H1 (cell line): ENCODE measurements around the gene MYH7B. TPM values are rescaled to one million over a fixed set of nuclear protein-coding genes. Genes with fewer than 3 reads are reported as not detected.

Source experiments
- CTCF ChIA-PET: fragments of 300-600 bp; sonication (Branson Sonifier 250); formaldehyde crosslinking; loops from one replicate; lab custom pipeline; 2021; ENCODE audit not compliant: partially characterized antibody; lab: Charles Lee
- POLR2A ChIA-PET: fragments of 300-600 bp; sonication (Branson Sonifier 250); formaldehyde crosslinking; loops from one replicate; lab custom pipeline; 2021; ENCODE audit warnings: inconsistent platforms; ENCODE audit not compliant: partially characterized antibody; lab: Charles Lee
- DNase-seq, 2 experiments: peaks; one replicate each; pipeline versions ENCODE4 v3.0.0 to v3.0.0-alpha.2; 2010 to 2022; ENCODE audit warnings: low spot score in 2 of 2, low read depth in 1 of 2, mixed read lengths in 1 of 2
- FAIRE-seq: peaks from 2 replicates; lab custom pipeline; 2011; peaks lifted over from hg19 to GRCh38; lab: Jason Lieb, UNC
- H2AFZ ChIP-seq: 2 replicates; pipeline ENCODE4 v1.8.1; 2012; ENCODE audit warnings: low read length, inconsistent platforms
- H2AK5ac ChIP-seq: 2 replicates; pipeline ENCODE4 v1.6.1; 2013; ENCODE audit warnings: low read depth, low read length
- H2BK120ac ChIP-seq: replicated peaks from 2 replicates; pipeline ENCODE3; 2013; ENCODE audit warnings: low read depth, low read length, inconsistent platforms
- H2BK12ac ChIP-seq: 2 replicates; pipeline ENCODE4 v1.6.1; 2013; ENCODE audit warnings: low read depth, low read length
- H2BK15ac ChIP-seq: 2 replicates; pipeline ENCODE4 v1.6.1; 2013; ENCODE audit warnings: low read length
- H2BK20ac ChIP-seq: 2 replicates; pipeline ENCODE4 v1.6.1; 2013; ENCODE audit warnings: low read length
- H2BK5ac ChIP-seq: 2 replicates; pipeline ENCODE4 v1.6.1; 2013; ENCODE audit warnings: low read depth, low read length
- H3K14ac ChIP-seq: 2 replicates; pipeline ENCODE4 v1.6.1; 2013; ENCODE audit warnings: inconsistent platforms; ENCODE audit not compliant: insufficient read length
- H3K18ac ChIP-seq: 2 replicates; pipeline ENCODE4 v1.6.1; 2013; ENCODE audit warnings: low read length; ENCODE audit errors: extremely low read depth
- H3K23ac ChIP-seq: 2 replicates; pipeline ENCODE4 v1.6.1; 2013; ENCODE audit warnings: inconsistent platforms; ENCODE audit not compliant: insufficient read length
- H3K23me2 ChIP-seq: 2 replicates; pipeline ENCODE4 v1.6.1; 2013; ENCODE audit warnings: low read depth, low read length
- H3K27ac ChIP-seq: 2 replicates; pipeline ENCODE4 v1.6.1; 2011; ENCODE audit warnings: low read depth, low read length, inconsistent platforms
- H3K27me3 ChIP-seq, 4 experiments: replicated peaks in 1 of 4; 1 replicate in 1 of 4; 2 replicates in 3 of 4; pipeline versions ENCODE4 v1.6.1 to v1.8.1; 2011 to 2013; ENCODE audit warnings: low read length in 3 of 4, mild to moderate bottlenecking in 3 of 4, inconsistent platforms in 2 of 4, mixed read lengths in 2 of 4, moderate library complexity in 1 of 4; ENCODE audit not compliant: control insufficient read depth in 3 of 4, insufficient read depth in 3 of 4; ENCODE audit errors: extremely low read depth in 1 of 4
- H3K36me3 ChIP-seq, 4 experiments: 2 replicates each; pipeline versions ENCODE4 v1.6.1 to v1.8.1; 2011 to 2013; ENCODE audit warnings: mild to moderate bottlenecking in 4 of 4, low read length in 3 of 4, moderate library complexity in 2 of 4, control low read depth in 1 of 4, inconsistent platforms in 1 of 4; ENCODE audit not compliant: insufficient read depth in 4 of 4, control insufficient read depth in 2 of 4
- H3K4ac ChIP-seq: replicated peaks from 2 replicates; pipeline ENCODE3; 2013; ENCODE audit warnings: low read length, low read depth, mixed read lengths, inconsistent platforms; ENCODE audit not compliant: insufficient read length
- H3K4me1 ChIP-seq, 4 experiments: replicated peaks in 1 of 4; 1 replicate in 1 of 4; 2 replicates in 3 of 4; pipeline versions ENCODE4 v1.6.1 to v1.8.1; 2011 to 2013; ENCODE audit warnings: low read length in 3 of 4, inconsistent platforms in 2 of 4, mixed read lengths in 1 of 4; ENCODE audit not compliant: insufficient read depth in 4 of 4, control insufficient read depth in 3 of 4
- H3K4me2 ChIP-seq, 2 experiments: 2 replicates each; pipeline versions ENCODE4 v1.6.1 to v1.8.1; 2011 to 2013; ENCODE audit warnings: low read depth in 2 of 2, low read length in 2 of 2, control low read depth in 1 of 2, inconsistent platforms in 1 of 2, mild to moderate bottlenecking in 1 of 2; ENCODE audit not compliant: insufficient read depth in 1 of 2
- H3K4me3 ChIP-seq, 4 experiments: fragments of 200-600, 300-600 bp in 1 of 4; sonication (generic), shearing (Covaris generic), sonication (Bioruptor Twin) in 1 of 4; 2 replicates each; pipeline versions ENCODE4 v1.5.1 to v1.8.1; 2011 to 2016; ENCODE audit warnings: low read length in 4 of 4, low read depth in 3 of 4, control low read depth in 2 of 4, inconsistent platforms in 2 of 4, mild to moderate bottlenecking in 2 of 4, mixed read lengths in 1 of 4, moderate library complexity in 1 of 4; ENCODE audit not compliant: insufficient read depth in 2 of 4; ENCODE audit errors: extremely low read depth in 1 of 4
- H3K56ac ChIP-seq: replicated peaks from 2 replicates; pipeline ENCODE3; 2013; ENCODE audit warnings: low read depth, mild to moderate bottlenecking, mixed read lengths, low read length, inconsistent platforms; ENCODE audit not compliant: insufficient read length
- H3K79me1 ChIP-seq: 2 replicates; pipeline ENCODE4 v1.6.1; 2013; ENCODE audit warnings: low read depth, low read length, control low read depth
- H3K79me2 ChIP-seq, 2 experiments: 2 replicates each; pipeline versions ENCODE4 v1.6.1 to v1.8.1; 2012 to 2013; ENCODE audit warnings: low read length in 2 of 2, mild to moderate bottlenecking in 2 of 2, inconsistent platforms in 1 of 2; ENCODE audit not compliant: insufficient read depth in 2 of 2, control insufficient read depth in 1 of 2
- H3K9ac ChIP-seq, 4 experiments: replicated peaks in 1 of 4; 1 replicate in 1 of 4; 2 replicates in 3 of 4; pipeline versions ENCODE4 v1.6.1 to v1.8.1; 2011 to 2013; ENCODE audit warnings: low read depth in 3 of 4, low read length in 3 of 4, control low read depth in 2 of 4, mild to moderate bottlenecking in 2 of 4, moderate library complexity in 2 of 4, inconsistent platforms in 1 of 4; ENCODE audit errors: extremely low read depth in 1 of 4
- H3K9me3 ChIP-seq, 2 experiments: 2 replicates each; pipeline versions ENCODE4 v1.6.1 to v1.8.1; 2012 to 2013; ENCODE audit warnings: mild to moderate bottlenecking in 2 of 2, moderate library complexity in 2 of 2, control low read depth in 1 of 2, inconsistent platforms in 1 of 2, low read depth in 1 of 2, low read length in 1 of 2, mixed read lengths in 1 of 2; ENCODE audit not compliant: insufficient read depth in 2 of 2
- H4K20me1 ChIP-seq, 2 experiments: replicated peaks in 1 of 2; 2 replicates each; pipeline versions ENCODE3 to v1.8.1; 2011 to 2013; ENCODE audit warnings: inconsistent platforms in 2 of 2, low read length in 2 of 2, mild to moderate bottlenecking in 1 of 2; ENCODE audit not compliant: insufficient read depth in 2 of 2, control insufficient read depth in 1 of 2
- H4K5ac ChIP-seq: 2 replicates; pipeline ENCODE4 v1.6.1; 2013; ENCODE audit warnings: low read length, low read depth, mixed read lengths, inconsistent platforms; ENCODE audit not compliant: insufficient read length
- H4K8ac ChIP-seq: 2 replicates; pipeline ENCODE4 v1.8.0; 2013; ENCODE audit warnings: mild to moderate bottlenecking, moderate library complexity, low read length, inconsistent platforms; ENCODE audit not compliant: insufficient read depth; ENCODE audit errors: extremely low read depth
- H4K91ac ChIP-seq: replicated peaks from 2 replicates; pipeline ENCODE3; 2013; ENCODE audit warnings: low read length, mixed read lengths, inconsistent platforms; ENCODE audit not compliant: insufficient read length
- KDM4A ChIP-seq: IDR thresholded peaks from one replicate; pipeline ENCODE4 v1.7.1; 2012; ENCODE audit warnings: low read depth, mild to moderate bottlenecking, moderate library complexity, low read length, inconsistent platforms; ENCODE audit not compliant: severe bottlenecking
- RBBP5 ChIP-seq: IDR thresholded peaks from 2 replicates; pipeline ENCODE4 v1.7.1; 2012; ENCODE audit warnings: low read depth, mild to moderate bottlenecking, inconsistent platforms, low read length, moderate library complexity, borderline replicate concordance
- SP4 ChIP-seq: IDR thresholded peaks from 2 replicates; pipeline ENCODE4 v1.6.1; 2012; ENCODE audit warnings: low read length, inconsistent platforms
- TAF7 ChIP-seq: optimal IDR thresholded peaks from 2 replicates; pipeline ENCODE3; 2011; ENCODE audit warnings: low read depth, mild to moderate bottlenecking, inconsistent platforms, low read length, moderate library complexity, borderline replicate concordance
- YY1 ChIP-seq: IDR thresholded peaks from 2 replicates; pipeline ENCODE4 v1.6.1; 2011; ENCODE audit warnings: low read depth, mild to moderate bottlenecking, low read length
- WGBS, 2 experiments: shearing (Covaris generic) in 1 of 2; methylation state at CpG; one replicate each; pipeline versions ENCODE4 v1.1.6 to v1.1.7; 2013 to 2015; ENCODE audit warnings: low lambda C conversion rate in 2 of 2, mixed read lengths in 2 of 2, inconsistent platforms in 1 of 2, low coverage in 1 of 2, missing lambda C conversion rate in 1 of 2; ENCODE audit not compliant: insufficient replicate concordance in 2 of 2, insufficient coverage in 1 of 2, insufficient read length in 1 of 2; ENCODE audit errors: extremely low coverage in 1 of 2, missing lambda C conversion rate in 1 of 2; 5-methylcytosine and 5-hydroxymethylcytosine counted together
- polyA plus RNA-seq, 7 experiments: library from polyadenylated mRNA; depleted of rRNA in 3 of 7; stranded (reverse) in 5 of 7; unstranded in 2 of 7; fragments of >200 nt in 5 of 7; fragments of 200-250 nt in 2 of 7; gene quantifications; 1 replicate in 5 of 7; 2 replicates in 1 of 7; 4 replicates in 1 of 7; pipeline versions ENCODE4 v1.2.1 to v1.2.3, GENCODE V29; 2011 to 2013; ENCODE audit warnings: missing spikeins in 2 of 7, mixed read lengths in 2 of 7
- total RNA-seq: library from RNA; stranded (reverse); fragmentation: NEBNext Ultra II Directional; extraction: Animal tissue kit (Norgen Biotek cat#: 25700); gene quantifications from 2 replicates; pipeline ENCODE4 v1.2.1, GENCODE V29; 2021

The MYH7B gene
- total and polyA plus RNA-seq, 2 of the 8 experiments (the other 6 are each of a cell fraction or from before 2014, with no cell fraction given): 0.15 to 0.30 TPM

DNA sequence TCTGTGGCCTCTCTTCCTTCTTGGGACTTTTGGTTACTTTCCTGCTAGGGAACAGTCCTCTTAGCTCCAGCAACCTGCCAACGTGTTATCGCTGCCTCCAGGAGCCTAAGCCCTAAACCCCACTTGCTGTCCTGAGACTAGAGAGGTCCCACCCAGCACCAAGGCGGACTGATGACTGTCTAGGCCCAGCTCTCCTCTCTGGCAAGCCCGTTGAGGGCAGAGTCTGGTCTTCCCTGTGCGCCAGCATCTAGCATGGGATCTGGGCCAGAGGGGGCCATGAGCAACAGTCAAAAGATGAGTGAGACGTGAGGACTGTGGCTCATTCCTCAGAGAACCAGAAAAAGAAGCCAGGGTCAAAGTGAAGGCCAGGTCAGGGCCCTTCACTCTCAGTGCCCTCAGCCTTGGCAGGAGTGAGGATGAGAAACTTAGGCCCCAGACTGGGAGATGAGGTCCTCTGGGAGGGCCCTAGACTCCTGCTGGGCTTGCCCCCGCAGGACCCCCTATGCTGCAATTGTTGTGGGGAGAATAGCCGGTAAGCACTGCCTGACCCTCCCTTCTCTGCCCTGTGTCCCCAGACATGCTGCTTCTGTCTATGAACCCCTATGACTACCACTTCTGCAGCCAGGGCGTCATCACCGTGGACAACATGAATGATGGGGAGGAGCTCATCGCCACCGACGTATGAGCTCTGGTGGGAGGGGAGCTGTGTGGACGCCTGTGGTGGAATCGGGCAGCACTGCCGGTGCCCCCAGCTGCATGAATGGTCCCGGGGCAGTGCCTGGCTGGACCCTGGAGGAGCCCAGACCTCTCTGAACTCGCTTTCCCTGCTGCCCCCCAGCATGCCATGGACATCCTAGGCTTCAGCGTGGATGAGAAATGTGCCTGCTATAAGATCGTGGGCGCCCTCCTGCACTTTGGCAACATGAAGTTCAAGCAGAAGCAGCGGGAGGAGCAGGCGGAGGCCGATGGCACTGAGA is 30.9 kb downstream of the MYH7B start:
- ChIA-PET POLR2A (interaction anchor here (0.8 to 1.8 kb wide), 4 partner anchors 7 to 31 kb away, joined by 3 to 5 read pairs (median 4); partner anchors contain the start of genes GSS and MYH7B), CTCF (interaction anchor here (0.6 to 3.5 kb wide), 8 partner anchors 11 to 527 kb away, joined by 3 to 16 read pairs (median 3); no protein-coding TSS in a partner anchor)
- TF ChIP-seq YY1 (no peak), SP4 (no peak), KDM4A (no peak), RBBP5 (no peak), TAF7 (no peak)
- WGBS, 2 experiments: 90% methylated on average over 24 of the region's 24 CpGs; no CpG with 5 or more reads in 1 of the 2 experiments
- no peak overlapping the region for H3K4ac ChIP-seq
- H3K56ac ChIP-seq: no peak overlapping the region
- no peak overlapping the region for H3K4me3 ChIP-seq
- H4K8ac ChIP-seq: no peak overlapping the region; the same call in 1 of the 2 replicates
- H3K4me2 ChIP-seq: no peak overlapping the region
- H3K79me2 ChIP-seq: no peaks in the 10 kb centered on the region
- H3K9ac ChIP-seq: no peak overlapping the region
- H3K9me3 ChIP-seq: no peaks in the 10 kb centered on the region
- no peak for FAIRE-seq
- peaks cover 0 to 3% of the 10 kb centered on the region in 2 experiments for H4K20me1 ChIP-seq
- no peak overlapping the region for H4K91ac ChIP-seq
- no peak overlapping the region for H2BK20ac ChIP-seq
- H3K27ac ChIP-seq: no peak overlapping the region
- no peaks in the 10 kb centered on the region for H3K79me1 ChIP-seq
- H2BK5ac ChIP-seq: 0 out of 2 replicates have a peak overlapping the region, but pooled peaks have one; percentile 83
- no peak overlapping the region for H3K14ac ChIP-seq
- H2AK5ac ChIP-seq: no peak overlapping the region
- peaks cover 4% of the 10 kb centered on the region; the same call in 1 of the 2 replicates for H3K23me2 ChIP-seq
- H2BK15ac ChIP-seq: 0 out of 2 replicates have a peak overlapping the region, but pooled peaks have one; percentile 31
- peaks cover 0 to 16% (median 9%) of the 10 kb centered on the region in 4 experiments; a peak in 3 of 7 replicates for H3K27me3 ChIP-seq
- H4K5ac ChIP-seq: no peak overlapping the region
- peaks cover 0 to 27% (median 19%) of the 10 kb centered on the region in 4 experiments; a peak in 6 of 7 replicates for H3K4me1 ChIP-seq
- no peaks in the 10 kb centered on the region for H3K36me3 ChIP-seq
- DNase-seq: no peak
- H2BK12ac ChIP-seq: no peak overlapping the region
- H3K18ac ChIP-seq: no peak overlapping the region; the same call in 1 of the 2 replicates
- no peak overlapping the region for H2AFZ ChIP-seq
- no peak overlapping the region for H3K23ac ChIP-seq
- H2BK120ac ChIP-seq: no peak overlapping the region
